NT2/D1 (cell line): Measurements from ENCODE around the gene PDE8A.

Experiments used
- YY1 ChIP-seq: IDR thresholded peaks from 2 replicates; pipeline ENCODE4 v1.6.1; 2011; ENCODE audit not compliant: insufficient read length, insufficient read depth
- ZNF274 ChIP-seq: IDR thresholded peaks from 2 replicates; pipeline ENCODE4 v1.6.1; 2011; ENCODE audit warnings: mild to moderate bottlenecking, low read depth, low read length

DNA sequence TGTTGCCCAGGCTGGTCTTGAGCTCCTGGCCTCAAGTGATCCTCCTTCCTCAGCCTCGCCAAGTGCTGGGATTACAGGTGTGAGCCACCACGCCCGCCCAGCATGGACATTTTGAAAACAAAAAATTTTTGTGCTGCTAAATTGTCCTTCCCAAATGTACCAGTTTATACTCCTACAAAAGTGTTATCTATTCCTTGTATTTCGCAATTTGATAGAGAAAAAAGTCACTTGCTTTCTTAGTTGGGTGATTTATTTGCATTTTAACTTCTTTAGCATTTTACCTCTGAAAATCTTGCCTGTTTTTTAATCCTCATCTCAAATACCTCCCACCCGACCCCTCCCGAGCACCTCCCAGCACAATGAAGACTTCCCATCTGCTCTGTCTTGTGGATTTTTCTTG, 46.8 kb downstream of the PDE8A start:
- no peak for TF ChIP-seq ZNF274
- no peak for TF ChIP-seq YY1
